IMR-90 (cell line): ENCODE measurements around the gene BCAS3. TPM values are rescaled to one million over a fixed set of nuclear protein-coding genes. Genes with fewer than 3 reads are reported as not detected.

Source experiments
- ATAC-seq: fragments of 200-7000 bp; cut with Tn5 transposase; 2 replicates; pipeline ENCODE4 v1.9.1; 2020; ENCODE audit warnings: low read depth, mild to moderate bottlenecking, moderate library complexity
- BruUV-seq: library from RNA; stranded (reverse); fragments of 400-500 nt; replicated peaks from 2 replicates; lab custom pipeline; 2021; lab: Mats Ljungman, UMichigan
- CTCF ChIA-PET: fragments of 300-600 bp; formaldehyde crosslinking; extraction: SDS; loops from one replicate; lab custom pipeline; 2021; ENCODE audit warnings: antibody characterized with exemption; lab: Yijun Ruan, JAX
- POLR2A ChIA-PET: fragments of 300-600 bp; sonication (Branson Sonifier 250); formaldehyde crosslinking; loops from one replicate; lab custom pipeline; 2022; ENCODE audit warnings: antibody characterized with exemption; ENCODE audit not compliant: unreplicated experiment; lab: Charles Lee
- DNase-seq: peaks from one replicate; pipeline ENCODE4 v3.0.0; 2013
- H2AFZ ChIP-seq: replicated peaks from 2 replicates; pipeline ENCODE3; 2013; ENCODE audit warnings: low read length, mild to moderate bottlenecking; ENCODE audit not compliant: poor library complexity
- H2AK5ac ChIP-seq: 2 replicates; pipeline ENCODE4 v1.6.1; 2013; ENCODE audit warnings: low read depth, low read length, inconsistent platforms
- H2AK9ac ChIP-seq: replicated peaks from 2 replicates; pipeline ENCODE3; 2013; ENCODE audit warnings: mild to moderate bottlenecking, low read depth, low read length, moderate library complexity; ENCODE audit not compliant: poor library complexity
- H2BK120ac ChIP-seq: 2 replicates; pipeline ENCODE4 v1.6.1; 2013; ENCODE audit warnings: low read depth, low read length, inconsistent platforms
- H2BK15ac ChIP-seq: 3 replicates; pipeline ENCODE4 v1.6.1; 2013; ENCODE audit warnings: low read depth, low read length, inconsistent platforms
- H2BK20ac ChIP-seq: 2 replicates; pipeline ENCODE4 v1.6.1; 2013; ENCODE audit warnings: low read depth, mild to moderate bottlenecking, inconsistent platforms, low read length, moderate library complexity
- H2BK5ac ChIP-seq: 2 replicates; pipeline ENCODE4 v1.6.1; 2013; ENCODE audit warnings: mild to moderate bottlenecking, low read depth, low read length, inconsistent platforms; ENCODE audit not compliant: poor library complexity, severe bottlenecking
- H3K14ac ChIP-seq: replicated peaks from 2 replicates; pipeline ENCODE4 v1.6.1; 2013; ENCODE audit warnings: low read depth, low read length, inconsistent platforms
- H3K18ac ChIP-seq: 2 replicates; pipeline ENCODE4 v1.6.1; 2013; ENCODE audit warnings: low read depth, low read length, control low read depth
- H3K23ac ChIP-seq: 2 replicates; pipeline ENCODE4 v1.6.1; 2013; ENCODE audit warnings: low read depth, low read length, inconsistent platforms
- H3K27ac ChIP-seq: 2 replicates; pipeline ENCODE4 v1.5.1; 2013; ENCODE audit warnings: mild to moderate bottlenecking, control low read depth, low read length; ENCODE audit not compliant: insufficient read depth
- H3K27me3 ChIP-seq: 2 replicates; pipeline ENCODE4 v1.6.1; 2013; ENCODE audit warnings: low read length; ENCODE audit not compliant: control insufficient read depth, insufficient read depth
- H3K36me3 ChIP-seq: 2 replicates; pipeline ENCODE4 v1.6.1; 2013; ENCODE audit warnings: low read length, mixed read lengths; ENCODE audit not compliant: control insufficient read depth, insufficient read depth
- H3K4ac ChIP-seq: 2 replicates; pipeline ENCODE4 v1.6.1; 2013; ENCODE audit warnings: low read depth, low read length, inconsistent platforms
- H3K4me1 ChIP-seq: 2 replicates; pipeline ENCODE4 v1.6.1; 2013; ENCODE audit warnings: low read length, mixed read lengths; ENCODE audit not compliant: control insufficient read depth, insufficient read depth
- H3K4me2 ChIP-seq: 2 replicates; pipeline ENCODE4 v1.6.1; 2013; ENCODE audit warnings: low read depth, mild to moderate bottlenecking, control low read depth, low read length, moderate library complexity
- H3K4me3 ChIP-seq: 2 replicates; pipeline ENCODE4 v1.5.1; 2013; ENCODE audit warnings: low read depth, mild to moderate bottlenecking, control low read depth, low read length, moderate library complexity; ENCODE audit not compliant: insufficient read depth
- H3K56ac ChIP-seq: 2 replicates; pipeline ENCODE4 v1.6.1; 2013; ENCODE audit warnings: low read length, inconsistent platforms; ENCODE audit not compliant: insufficient read depth; ENCODE audit errors: extremely low read depth
- H3K79me1 ChIP-seq, 2 experiments: 2 replicates each; pipeline ENCODE4 v1.6.1; 2013; ENCODE audit warnings: low read length in 2 of 2, inconsistent platforms in 1 of 2, low read depth in 1 of 2
- H3K9ac ChIP-seq: 2 replicates; pipeline ENCODE4 v1.6.1; 2013; ENCODE audit warnings: low read depth, low read length, control low read depth
- H3K9me1 ChIP-seq: 2 replicates; pipeline ENCODE4 v1.6.1; 2013; ENCODE audit warnings: low read length, inconsistent platforms; ENCODE audit not compliant: insufficient read depth
- H3K9me3 ChIP-seq: 2 replicates; pipeline ENCODE4 v1.6.1; 2013; ENCODE audit warnings: low read length; ENCODE audit not compliant: control insufficient read depth, insufficient read depth
- H4K20me1 ChIP-seq: 2 replicates; pipeline ENCODE4 v1.6.1; 2013; ENCODE audit warnings: low read length, inconsistent platforms; ENCODE audit not compliant: insufficient read depth
- H4K5ac ChIP-seq: 2 replicates; pipeline ENCODE4 v1.6.1; 2013; ENCODE audit warnings: mild to moderate bottlenecking, low read depth, low read length, control low read depth
- H4K8ac ChIP-seq, 2 experiments: 2 replicates each; pipeline ENCODE4 v1.6.1; 2013; ENCODE audit warnings: low read depth in 2 of 2, low read length in 2 of 2, control low read depth in 1 of 2, inconsistent platforms in 1 of 2
- H4K91ac ChIP-seq: 2 replicates; pipeline ENCODE4 v1.6.1; 2013; ENCODE audit warnings: low read depth, low read length, inconsistent platforms; ENCODE audit not compliant: insufficient read depth
- BHLHE40 ChIP-seq: fragments of 150-350 bp; IDR thresholded peaks from 2 replicates; pipeline ENCODE4 v1.6.1; 2016; ENCODE audit warnings: mild to moderate bottlenecking, low read depth, low read length
- CEBPB ChIP-seq: IDR thresholded peaks from 2 replicates; pipeline ENCODE4 v1.6.1; 2012; ENCODE audit warnings: low read depth, low read length, improper control_type of control experiment
- CHD1 ChIP-seq: IDR thresholded peaks from 2 replicates; pipeline ENCODE4 v1.6.1; 2012; ENCODE audit warnings: low read depth, low read length, improper control_type of control experiment
- CTCF ChIP-seq: conservative IDR thresholded peaks from 2 replicates; pipeline ENCODE4 v1.5.1; 2012; ENCODE audit warnings: mild to moderate bottlenecking, low read depth, low read length, improper control_type of control experiment
- ELK1 ChIP-seq: fragments of 150-350 bp; IDR thresholded peaks from 2 replicates; pipeline ENCODE4 v1.6.1; 2016; ENCODE audit warnings: low read depth, mild to moderate bottlenecking, low read length, moderate library complexity, borderline replicate concordance
- FOS ChIP-seq: fragments of 150-350 bp; IDR thresholded peaks from 2 replicates; pipeline ENCODE4 v1.6.1; 2016; ENCODE audit warnings: low read depth, low read length
- MAFK ChIP-seq: IDR thresholded peaks from 2 replicates; pipeline ENCODE4 v1.6.1; 2012; ENCODE audit warnings: low read depth, low read length, improper control_type of control experiment
- MAZ ChIP-seq: IDR thresholded peaks from 2 replicates; pipeline ENCODE4 v1.6.1; 2012; ENCODE audit warnings: low read depth, mild to moderate bottlenecking, low read length, improper control_type of control experiment, moderate library complexity, borderline replicate concordance
- MXI1 ChIP-seq: IDR thresholded peaks from 2 replicates; pipeline ENCODE4 v1.6.1; 2012; ENCODE audit warnings: low read depth, mild to moderate bottlenecking, low read length, moderate library complexity, borderline replicate concordance
- NFE2L2 ChIP-seq: fragments of 150-350 bp; IDR thresholded peaks from 2 replicates; pipeline ENCODE4 v1.6.1; 2016; ENCODE audit warnings: low read depth, mild to moderate bottlenecking, low read length
- POLR2A ChIP-seq: IDR thresholded peaks from 2 replicates; pipeline ENCODE4 v1.6.1; 2012; ENCODE audit warnings: mild to moderate bottlenecking, low read depth, low read length
- RAD21 ChIP-seq: IDR thresholded peaks from 2 replicates; pipeline ENCODE4 v1.6.1; 2012; ENCODE audit warnings: low read length, improper control_type of control experiment
- RCOR1 ChIP-seq: IDR thresholded peaks from 2 replicates; pipeline ENCODE4 v1.6.1; 2012; ENCODE audit warnings: mild to moderate bottlenecking, low read length, improper control_type of control experiment; ENCODE audit not compliant: insufficient replicate concordance
- RFX5 ChIP-seq: IDR thresholded peaks from 2 replicates; pipeline ENCODE4 v1.8.0; 2012; ENCODE audit warnings: low read depth, mild to moderate bottlenecking, low read length, moderate library complexity
- SMC3 ChIP-seq: fragments of 150-350 bp; IDR thresholded peaks from 2 replicates; pipeline ENCODE4 v1.6.1; 2016; ENCODE audit warnings: low read depth, mild to moderate bottlenecking, antibody characterized with exemption, low read length, moderate library complexity
- USF2 ChIP-seq: fragments of 150-350 bp; IDR thresholded peaks from 2 replicates; pipeline ENCODE4 v1.6.1; 2017; ENCODE audit warnings: mild to moderate bottlenecking, antibody characterized with exemption, low read length, low read depth
- WGBS, 2 experiments: methylation state at CpG; one replicate each; pipeline versions ENCODE4 v1.1.5 to v1.1.7; 2013; ENCODE audit warnings: missing lambda C conversion rate in 2 of 2; ENCODE audit not compliant: insufficient read length in 1 of 2; ENCODE audit errors: extremely low coverage in 2 of 2; 5-methylcytosine and 5-hydroxymethylcytosine counted together
- dilution Hi-C: fragments of 300-500 bp; cut with HindIII; formaldehyde crosslinking; loops from one replicate; pipeline ENCODE4 v1.14.3; 2018; ENCODE audit warnings: low sequenced_read_pairs; ENCODE audit not compliant: unreplicated experiment
- in situ Hi-C: fragments of 300-500 bp; cut with MboI; formaldehyde crosslinking; loops from 3 replicates; pipeline ENCODE4 v1.14.3; 2019; ENCODE audit warnings: low sequenced_read_pairs, inconsistent platforms, mixed read lengths
- intact Hi-C: fragments of 100-400 bp; cut with micrococcal nuclease; formaldehyde crosslinking; loops from 2 replicates; pipeline ENCODE4 v1.10.0; 2022
- polyA plus RNA-seq, 3 experiments: library from polyadenylated mRNA; depleted of rRNA; stranded (reverse); fragments of >200 nt; gene quantifications; 2 replicates each; pipeline ENCODE4 v1.2.3, GENCODE V29; 2012; ENCODE audit warnings: low replicate concordance in 1 of 3
- total RNA-seq: library from RNA; depleted of rRNA; stranded (reverse); fragments of >200 nt; gene quantifications from 2 replicates; pipeline ENCODE4 v1.2.3, GENCODE V29; 2012

Gene BCAS3
- total and polyA plus RNA-seq, 2 of the 4 experiments (the other 2 are of a cell fraction), result 6.3 to 27.1 TPM

DNA sequence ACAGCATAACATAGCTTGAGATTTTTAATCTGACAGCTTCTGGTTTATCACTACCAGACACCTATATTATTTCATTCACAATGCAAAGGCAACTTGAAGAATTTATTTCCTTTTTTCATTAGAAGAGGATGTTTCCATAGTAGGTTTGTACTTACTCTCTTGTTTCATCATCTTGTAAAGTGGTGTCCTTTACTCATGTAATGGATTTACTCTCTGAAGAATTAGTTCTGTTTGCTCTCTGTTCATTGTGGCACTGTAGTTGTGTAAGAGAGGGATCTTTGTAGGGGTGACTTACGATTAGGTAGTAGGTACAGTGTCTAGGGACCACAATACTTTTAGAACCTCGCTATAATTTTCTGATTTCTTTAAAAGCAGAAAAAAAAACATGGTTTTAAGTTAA is 256.1 kb downstream of the BCAS3 start:
- DNase-seq, result no peak
- POLR2A ChIA-PET, result no interaction called here

More for the DNA sequence above, 256.1 kb downstream of the BCAS3 start:
- no peak overlapping the region for H2BK15ac ChIP-seq
- in situ Hi-C loops (no loop called here), dilution Hi-C loops (no loop called here), intact Hi-C loops (no loop called here)
- H4K8ac ChIP-seq, result no peak overlapping the region
- no peak overlapping the region for H3K18ac ChIP-seq
- H4K5ac ChIP-seq, result no peak overlapping the region
- no peak for TF ChIP-seq RFX5
- TF ChIP-seq FOS, result no peak
- TF ChIP-seq USF2, result no peak
- no peak for TF ChIP-seq CHD1
- no peak for TF ChIP-seq ELK1
- no peak for TF ChIP-seq CTCF
- TF ChIP-seq MAFK, result no peak
- no peak for TF ChIP-seq SMC3
- no peak for TF ChIP-seq RAD21
- no peak for TF ChIP-seq RCOR1
- no peak for TF ChIP-seq POLR2A
- TF ChIP-seq NFE2L2, result no peak
- TF ChIP-seq BHLHE40, result no peak
- TF ChIP-seq MAZ, result no peak
- TF ChIP-seq CEBPB, result no peak
- TF ChIP-seq MXI1, result no peak
- no peak overlapping the region for H3K4ac ChIP-seq
- no peak overlapping the region for H2BK20ac ChIP-seq
- H3K23ac ChIP-seq, result no peak overlapping the region
- no peaks in the 10 kb centered on the region for H3K4me1 ChIP-seq
- no peak overlapping the region for H3K4me3 ChIP-seq
- H2AK9ac ChIP-seq, result no peak overlapping the region
- no peaks in the 10 kb centered on the region for H3K9me3 ChIP-seq
- H2AFZ ChIP-seq, result no peak overlapping the region
- H4K20me1 ChIP-seq, result no peaks in the 10 kb centered on the region
- no peak overlapping the region for H3K14ac ChIP-seq
- no peak overlapping the region for H3K9ac ChIP-seq
- H3K4me2 ChIP-seq, result no peak overlapping the region
- no peak overlapping the region for H2BK5ac ChIP-seq
- no TSS peak for BruUV-seq
- no peak overlapping the region for H2AK5ac ChIP-seq
- H3K36me3 ChIP-seq, result no peaks in the 10 kb centered on the region
- WGBS, 2 experiments, result no CpG with 5 or more reads among the region's 2 CpGs
- no peaks in the 10 kb centered on the region for H3K79me1 ChIP-seq
- H2BK120ac ChIP-seq, result no peak overlapping the region
- no peak overlapping the region for H3K27ac ChIP-seq
- ATAC-seq, result no peak
- no peaks in the 10 kb centered on the region for H3K9me1 ChIP-seq
- H3K56ac ChIP-seq, result no peak overlapping the region
- no peak overlapping the region for H4K91ac ChIP-seq
- H3K27me3 ChIP-seq, result no peaks in the 10 kb centered on the region
- CTCF ChIA-PET, result no interaction called here
